ENCODE results near the gene FRY. TPM values are rescaled to one million over a fixed set of nuclear protein-coding genes. Genes with fewer than 3 reads are reported as not detected.

Gene FRY
- total RNA-seq, 1 experiment from 2014 or later = 5.3 TPM

DNA sequence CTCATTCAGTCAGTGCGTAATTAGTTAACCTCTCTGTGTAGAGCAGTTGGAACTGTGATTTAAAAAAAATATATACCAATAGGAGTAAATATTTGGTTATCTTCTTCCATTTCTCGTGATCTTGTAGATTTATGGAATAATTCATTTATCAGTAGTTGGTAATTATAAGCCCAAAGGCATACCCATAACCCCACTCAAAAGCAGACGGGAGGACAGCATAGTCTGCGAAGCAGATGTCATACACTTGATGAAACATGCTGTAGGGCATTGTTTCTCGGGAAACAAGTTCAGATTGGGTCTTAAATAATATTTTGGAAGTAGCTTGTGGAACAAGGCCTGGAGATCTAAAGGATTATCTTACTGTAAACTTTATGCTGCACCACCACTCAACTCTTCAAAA is 119.7 kb downstream of the FRY start:
- H3K9me3 Mint-ChIP-seq = no peaks in the 10 kb centered on the region; the same call in 1 of the 2 replicates
- TF ChIP-seq STAT6 (CRISPR knock-in tag; conservative IDR thresholded peaks at IDR 0.05; ENCODE audit: low read depth) (no peak), ETV6 (CRISPR knock-in tag; IDR thresholded peaks at IDR 0.05) (no peak), USF1 (CRISPR knock-in tag; IDR thresholded peaks at IDR 0.05) (no peak), RORB (CRISPR knock-in tag; IDR thresholded peaks at IDR 0.05) (no peak), OVOL2 (CRISPR knock-in tag; IDR thresholded peaks at IDR 0.05; ENCODE audit: borderline replicate concordance) (no peak), CBFB (CRISPR knock-in tag; IDR thresholded peaks at IDR 0.05; ENCODE audit: low read depth) (no peak), PREB (CRISPR knock-in tag; IDR thresholded peaks at IDR 0.05; ENCODE audit: borderline replicate concordance) (no peak), ATF1 (CRISPR knock-in tag; IDR thresholded peaks at IDR 0.05) (no peak), ATF6 (CRISPR knock-in tag; IDR thresholded peaks at IDR 0.05) (no peak), HMGXB4 (CRISPR knock-in tag; IDR thresholded peaks at IDR 0.05) (no peak)
- TF ChIP-seq, protein P1, sequence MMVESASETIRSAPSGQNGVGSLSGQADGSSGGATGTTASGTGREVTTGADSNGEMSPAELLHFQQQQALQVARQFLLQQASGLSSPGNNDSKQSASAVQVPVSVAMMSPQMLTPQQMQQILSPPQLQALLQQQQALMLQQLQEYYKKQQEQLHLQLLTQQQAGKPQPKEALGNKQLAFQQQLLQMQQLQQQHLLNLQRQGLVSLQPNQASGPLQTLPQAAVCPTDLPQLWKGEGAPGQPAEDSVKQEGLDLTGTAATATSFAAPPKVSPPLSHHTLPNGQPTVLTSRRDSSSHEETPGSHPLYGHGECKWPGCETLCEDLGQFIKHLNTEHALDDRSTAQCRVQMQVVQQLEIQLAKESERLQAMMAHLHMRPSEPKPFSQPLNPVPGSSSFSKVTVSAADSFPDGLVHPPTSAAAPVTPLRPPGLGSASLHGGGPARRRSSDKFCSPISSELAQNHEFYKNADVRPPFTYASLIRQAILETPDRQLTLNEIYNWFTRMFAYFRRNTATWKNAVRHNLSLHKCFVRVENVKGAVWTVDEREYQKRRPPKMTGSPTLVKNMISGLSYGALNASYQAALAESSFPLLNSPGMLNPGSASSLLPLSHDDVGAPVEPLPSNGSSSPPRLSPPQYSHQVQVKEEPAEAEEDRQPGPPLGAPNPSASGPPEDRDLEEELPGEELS (CRISPR knock-in tag; IDR thresholded peaks at IDR 0.05) = no peak
- TF ChIP-seq, protein P2, sequence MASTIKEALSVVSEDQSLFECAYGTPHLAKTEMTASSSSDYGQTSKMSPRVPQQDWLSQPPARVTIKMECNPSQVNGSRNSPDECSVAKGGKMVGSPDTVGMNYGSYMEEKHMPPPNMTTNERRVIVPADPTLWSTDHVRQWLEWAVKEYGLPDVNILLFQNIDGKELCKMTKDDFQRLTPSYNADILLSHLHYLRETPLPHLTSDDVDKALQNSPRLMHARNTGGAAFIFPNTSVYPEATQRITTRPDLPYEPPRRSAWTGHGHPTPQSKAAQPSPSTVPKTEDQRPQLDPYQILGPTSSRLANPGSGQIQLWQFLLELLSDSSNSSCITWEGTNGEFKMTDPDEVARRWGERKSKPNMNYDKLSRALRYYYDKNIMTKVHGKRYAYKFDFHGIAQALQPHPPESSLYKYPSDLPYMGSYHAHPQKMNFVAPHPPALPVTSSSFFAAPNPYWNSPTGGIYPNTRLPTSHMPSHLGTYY (CRISPR knock-in tag; IDR thresholded peaks at IDR 0.05) = no peak
- DNase-seq (ENCODE audit: low spot score) = no peak
- ChIA-PET POLR2A (no interaction called here), CTCF (no interaction called here)
- H3K27me3 Mint-ChIP-seq (ENCODE audit: low read depth) = no peaks in the 10 kb centered on the region
- H3K4me1 Mint-ChIP-seq = no peaks in the 10 kb centered on the region
- H3K27ac Mint-ChIP-seq = no peak overlapping the region
- H3K36me3 Mint-ChIP-seq = no peaks in the 10 kb centered on the region
- no peak overlapping the region for H3K4me3 Mint-ChIP-seq
- no peak for ATAC-seq

GRCh38 chr13:32153056-32153455 is 121.5 kb downstream of the FRY start:
- TF ChIP-seq, protein P3, sequence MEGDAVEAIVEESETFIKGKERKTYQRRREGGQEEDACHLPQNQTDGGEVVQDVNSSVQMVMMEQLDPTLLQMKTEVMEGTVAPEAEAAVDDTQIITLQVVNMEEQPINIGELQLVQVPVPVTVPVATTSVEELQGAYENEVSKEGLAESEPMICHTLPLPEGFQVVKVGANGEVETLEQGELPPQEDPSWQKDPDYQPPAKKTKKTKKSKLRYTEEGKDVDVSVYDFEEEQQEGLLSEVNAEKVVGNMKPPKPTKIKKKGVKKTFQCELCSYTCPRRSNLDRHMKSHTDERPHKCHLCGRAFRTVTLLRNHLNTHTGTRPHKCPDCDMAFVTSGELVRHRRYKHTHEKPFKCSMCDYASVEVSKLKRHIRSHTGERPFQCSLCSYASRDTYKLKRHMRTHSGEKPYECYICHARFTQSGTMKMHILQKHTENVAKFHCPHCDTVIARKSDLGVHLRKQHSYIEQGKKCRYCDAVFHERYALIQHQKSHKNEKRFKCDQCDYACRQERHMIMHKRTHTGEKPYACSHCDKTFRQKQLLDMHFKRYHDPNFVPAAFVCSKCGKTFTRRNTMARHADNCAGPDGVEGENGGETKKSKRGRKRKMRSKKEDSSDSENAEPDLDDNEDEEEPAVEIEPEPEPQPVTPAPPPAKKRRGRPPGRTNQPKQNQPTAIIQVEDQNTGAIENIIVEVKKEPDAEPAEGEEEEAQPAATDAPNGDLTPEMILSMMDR (IDR thresholded peaks at IDR 0.05) = no peak
- TF ChIP-seq NR1H2 (CRISPR knock-in tag; IDR thresholded peaks at IDR 0.05) (no peak), ZNF219 (CRISPR knock-in tag; IDR thresholded peaks at IDR 0.05; ENCODE audit: borderline replicate concordance) (no peak), TCF7 (CRISPR knock-in tag; IDR thresholded peaks at IDR 0.05; ENCODE audit: low read depth) (no peak), PRRX2 (CRISPR knock-in tag; IDR thresholded peaks at IDR 0.05) (no peak), JAZF1 (CRISPR knock-in tag; IDR thresholded peaks at IDR 0.05) (no peak)
- TF ChIP-seq, protein P4, sequence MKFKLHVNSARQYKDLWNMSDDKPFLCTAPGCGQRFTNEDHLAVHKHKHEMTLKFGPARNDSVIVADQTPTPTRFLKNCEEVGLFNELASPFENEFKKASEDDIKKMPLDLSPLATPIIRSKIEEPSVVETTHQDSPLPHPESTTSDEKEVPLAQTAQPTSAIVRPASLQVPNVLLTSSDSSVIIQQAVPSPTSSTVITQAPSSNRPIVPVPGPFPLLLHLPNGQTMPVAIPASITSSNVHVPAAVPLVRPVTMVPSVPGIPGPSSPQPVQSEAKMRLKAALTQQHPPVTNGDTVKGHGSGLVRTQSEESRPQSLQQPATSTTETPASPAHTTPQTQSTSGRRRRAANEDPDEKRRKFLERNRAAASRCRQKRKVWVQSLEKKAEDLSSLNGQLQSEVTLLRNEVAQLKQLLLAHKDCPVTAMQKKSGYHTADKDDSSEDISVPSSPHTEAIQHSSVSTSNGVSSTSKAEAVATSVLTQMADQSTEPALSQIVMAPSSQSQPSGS (CRISPR knock-in tag; IDR thresholded peaks at IDR 0.05; ENCODE audit: borderline replicate concordance, low read depth) = no peak
- H3K4me1 Mint-ChIP-seq = 0 out of 2 replicates have a peak, but pooled peaks cover 2% of the 10 kb centered on the region
- H3K9me3 Mint-ChIP-seq = no peaks in the 10 kb centered on the region; the same call in 1 of the 2 replicates
- ChIA-PET POLR2A (no interaction called here), CTCF (interaction anchor here (2.8 kb wide), 1 partner anchor 12 kb away, joined by 14 read pairs; no protein-coding TSS in a partner anchor)
- 0 out of 2 replicates have a peak overlapping the region, but pooled peaks have one; percentile 65 for H3K27ac Mint-ChIP-seq
- ATAC-seq (no peak), DNase-seq (ENCODE audit: low spot score) (no peak)
- H3K36me3 Mint-ChIP-seq = no peaks in the 10 kb centered on the region
- no peaks in the 10 kb centered on the region for H3K27me3 Mint-ChIP-seq (ENCODE audit: low read depth)
- H3K4me3 Mint-ChIP-seq = no peak overlapping the region

Data from WTC11 (cell line).